ENCODE results near the gene KMT2D. TPM values are rescaled to one million over a fixed set of nuclear protein-coding genes. Genes with fewer than 3 reads are reported as not detected.

Gene KMT2D
- total RNA-seq, 1 donor from 2014 or later = 106 TPM

DNA sequence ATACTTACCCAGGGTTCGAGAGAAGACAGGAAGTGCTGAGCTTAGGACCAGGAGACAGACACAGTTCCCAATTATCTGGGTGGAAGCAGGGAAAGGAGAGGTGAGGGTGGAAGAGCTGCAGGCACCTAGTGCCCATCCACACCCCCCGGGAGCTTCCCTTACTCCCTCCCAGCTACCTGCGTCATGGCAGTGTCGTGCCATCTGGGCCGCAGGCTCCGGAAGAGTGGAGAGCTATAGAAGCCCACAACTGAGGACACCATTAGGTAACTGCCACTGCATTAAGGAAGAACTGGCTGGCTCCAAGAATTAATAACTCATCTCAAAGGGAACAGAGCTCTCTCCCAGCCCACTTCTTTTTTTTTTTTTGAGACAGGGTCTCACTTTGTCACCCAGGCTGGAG, 39.8 kb upstream of the KMT2D start:
- Histone ChIP-seq H3K9me3 (no peaks in the 10 kb centered on the region), H3K27me3 (no peaks in the 10 kb centered on the region), H3K4me1 (peaks cover 0 to 5% of the 10 kb centered on the region in 2 donors), H3K36me3 (peaks cover 87 to 90% of the 10 kb centered on the region in 2 donors), H3K27ac (no peak overlapping the region), H3K4me3 (no peak overlapping the region)
- intact Hi-C loops (cut with DNase I) = no loop called here
- TF ChIP-seq, protein P1, sequence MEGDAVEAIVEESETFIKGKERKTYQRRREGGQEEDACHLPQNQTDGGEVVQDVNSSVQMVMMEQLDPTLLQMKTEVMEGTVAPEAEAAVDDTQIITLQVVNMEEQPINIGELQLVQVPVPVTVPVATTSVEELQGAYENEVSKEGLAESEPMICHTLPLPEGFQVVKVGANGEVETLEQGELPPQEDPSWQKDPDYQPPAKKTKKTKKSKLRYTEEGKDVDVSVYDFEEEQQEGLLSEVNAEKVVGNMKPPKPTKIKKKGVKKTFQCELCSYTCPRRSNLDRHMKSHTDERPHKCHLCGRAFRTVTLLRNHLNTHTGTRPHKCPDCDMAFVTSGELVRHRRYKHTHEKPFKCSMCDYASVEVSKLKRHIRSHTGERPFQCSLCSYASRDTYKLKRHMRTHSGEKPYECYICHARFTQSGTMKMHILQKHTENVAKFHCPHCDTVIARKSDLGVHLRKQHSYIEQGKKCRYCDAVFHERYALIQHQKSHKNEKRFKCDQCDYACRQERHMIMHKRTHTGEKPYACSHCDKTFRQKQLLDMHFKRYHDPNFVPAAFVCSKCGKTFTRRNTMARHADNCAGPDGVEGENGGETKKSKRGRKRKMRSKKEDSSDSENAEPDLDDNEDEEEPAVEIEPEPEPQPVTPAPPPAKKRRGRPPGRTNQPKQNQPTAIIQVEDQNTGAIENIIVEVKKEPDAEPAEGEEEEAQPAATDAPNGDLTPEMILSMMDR (IDR thresholded peaks at IDR 0.05) = no peak
- DNase-seq (ENCODE audit: low spot score in 2 of 2) = no peak

DNA sequence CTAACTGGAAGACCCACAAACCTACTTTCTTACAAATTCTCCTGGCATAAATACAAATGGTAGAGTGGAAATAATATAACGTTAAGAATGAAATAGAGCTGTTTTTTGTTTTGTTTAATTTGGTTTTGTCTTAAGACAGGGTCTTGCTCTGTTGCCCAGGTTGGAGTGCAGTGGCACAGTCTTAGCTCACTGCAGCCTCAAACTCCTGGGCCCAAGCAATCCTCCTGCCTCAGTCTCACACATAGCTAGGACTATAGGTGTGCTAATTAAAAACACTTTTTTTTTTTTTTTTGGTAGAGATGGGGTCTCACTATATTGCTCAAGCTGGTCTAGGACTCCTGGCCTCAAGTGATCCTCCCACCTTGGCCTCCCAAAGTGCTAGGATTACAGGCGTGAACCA, 38.1 kb upstream of the KMT2D start:
- peaks cover 4% of the 10 kb centered on the region for H3K27me3 ChIP-seq
- H3K4me3 ChIP-seq = no peak overlapping the region
- TF ChIP-seq, protein P1 (IDR thresholded peaks at IDR 0.05) = no peak
- no peaks in the 10 kb centered on the region for H3K9me3 ChIP-seq
- no peak overlapping the region for H3K27ac ChIP-seq
- H3K4me1 ChIP-seq = peaks cover 4 to 9% of the 10 kb centered on the region in 2 donors
- DNase-seq (ENCODE audit: low spot score in 2 of 2) = no peak
- H3K36me3 ChIP-seq = peaks cover 73 to 74% of the 10 kb centered on the region in 2 donors
- intact Hi-C loops (cut with DNase I) = no loop called here

DNA sequence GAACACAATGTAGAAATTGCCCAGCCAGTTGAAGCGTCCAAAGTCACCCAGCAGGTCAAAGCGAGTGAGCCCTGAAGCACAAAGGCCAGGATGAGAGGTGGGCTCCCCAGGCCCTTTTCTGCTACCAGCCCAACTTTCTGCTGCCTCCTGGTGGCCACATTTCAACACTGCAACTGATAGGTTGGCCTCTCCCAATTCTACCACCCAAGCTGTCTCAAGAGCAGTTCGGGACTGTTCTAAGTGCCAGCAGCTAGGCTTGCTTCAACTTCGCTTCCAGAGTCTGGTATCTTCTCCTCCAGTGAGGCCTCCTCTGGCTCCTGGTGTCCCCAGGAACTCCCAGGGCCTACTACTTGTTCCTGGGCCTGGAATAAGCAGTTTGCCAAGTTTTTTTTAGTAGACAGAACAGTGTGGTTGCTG, 37.4 kb upstream of the KMT2D start:
- H3K27ac ChIP-seq = no peak overlapping the region
- intact Hi-C loops (cut with DNase I) = no loop called here
- H3K4me3 ChIP-seq = no peak overlapping the region
- no peaks in the 10 kb centered on the region for H3K9me3 ChIP-seq
- TF ChIP-seq, protein P1 (IDR thresholded peaks at IDR 0.05) = peak; percentile 54 to 83 (median 69)
- peaks cover 10% of the 10 kb centered on the region for H3K27me3 ChIP-seq
- peaks cover 4 to 9% of the 10 kb centered on the region in 2 donors for H3K4me1 ChIP-seq
- DNase-seq (ENCODE audit: low spot score in 2 of 2) = peak in 1 of 2 donors; percentile 69
- H3K36me3 ChIP-seq = peaks cover 66 to 68% of the 10 kb centered on the region in 2 donors

DNA sequence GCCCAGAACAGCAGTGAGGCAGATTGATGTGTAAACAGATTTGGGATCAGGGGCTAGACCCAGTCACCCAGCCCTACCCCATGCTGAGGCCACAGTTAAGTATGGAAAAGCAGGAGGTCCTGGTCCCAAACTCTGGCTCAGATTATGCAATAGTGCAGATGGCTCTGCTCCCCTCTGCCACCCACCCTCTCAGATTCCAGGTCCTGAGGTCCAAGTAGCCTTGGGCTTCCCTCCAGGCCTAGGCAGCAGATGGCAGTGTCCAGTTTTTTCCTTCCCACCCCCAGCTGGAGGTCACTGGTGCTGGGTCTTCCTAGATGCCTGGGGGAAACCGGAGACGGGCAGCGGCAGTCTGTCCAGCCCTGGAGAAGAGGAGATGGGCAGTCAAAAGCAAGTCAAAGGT, 36.8 kb upstream of the KMT2D start:
- peaks cover 10% of the 10 kb centered on the region for H3K27me3 ChIP-seq
- no peak overlapping the region for H3K4me3 ChIP-seq
- H3K27ac ChIP-seq = no peak overlapping the region
- intact Hi-C loops (cut with DNase I) = no loop called here
- peaks cover 4 to 11% of the 10 kb centered on the region in 2 donors for H3K4me1 ChIP-seq
- no peak for DNase-seq (ENCODE audit: low spot score in 2 of 2)
- TF ChIP-seq, protein P1 (IDR thresholded peaks at IDR 0.05) = no peak
- peaks cover 60 to 61% of the 10 kb centered on the region in 2 donors for H3K36me3 ChIP-seq
- no peaks in the 10 kb centered on the region for H3K9me3 ChIP-seq

DNA sequence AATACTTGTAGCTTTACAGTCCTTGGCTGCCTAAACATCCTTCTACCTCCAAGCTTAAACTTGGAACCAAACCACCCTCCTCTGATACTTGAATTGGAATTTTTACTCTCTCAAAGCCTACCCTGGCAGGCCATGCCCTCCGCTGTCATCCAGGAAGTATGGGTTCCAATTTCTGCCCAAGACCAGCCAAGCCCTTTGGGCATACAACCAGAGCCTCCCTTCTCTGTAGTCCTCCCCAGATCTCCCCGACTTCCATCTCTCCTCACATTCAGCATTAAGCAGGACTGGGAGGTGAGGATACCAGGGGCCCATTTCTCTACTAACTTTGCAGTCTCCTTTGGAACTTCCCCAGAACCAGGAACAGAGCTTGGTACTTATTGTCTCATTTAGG, 34.4 kb upstream of the KMT2D start:
- TF ChIP-seq, protein P1 (IDR thresholded peaks at IDR 0.05) = no peak
- peaks cover 12 to 26% of the 10 kb centered on the region in 2 donors for H3K4me1 ChIP-seq
- peaks cover 36 to 37% of the 10 kb centered on the region in 2 donors for H3K36me3 ChIP-seq
- intact Hi-C loops (cut with DNase I) = no loop called here
- peaks cover 10% of the 10 kb centered on the region for H3K27me3 ChIP-seq
- H3K27ac ChIP-seq = no peak overlapping the region
- peak overlapping the region in 1 of 2 donors; percentile 24 for H3K4me3 ChIP-seq
- no peak for DNase-seq (ENCODE audit: low spot score in 2 of 2)
- H3K9me3 ChIP-seq = no peaks in the 10 kb centered on the region
